EL (cell line): ENCODE data around the gene OBP2A.
A peak's percentile ranks its signal among the peaks of the same experiment; 100 is the strongest.
"Not testable (repeated sequence)": the region's sequence is repeated elsewhere in the genome, so short reads cannot be mapped to it uniquely, and the experiment has no call there.

Source experiments
- DNase-seq: peaks from one replicate; pipeline ENCODE4 v3.0.0-alpha.2; 2016

Gene OBP2A

GRCh38 chr9:135545646-135546176 lies at the start of gene OBP2A:
Gene OBP2A, plus strand, starts transcription at chr9:135546126. Its CDS starts 55 bp downstream, at chr9:135546181.
- not testable (repeated sequence) for DNase-seq

DNA sequence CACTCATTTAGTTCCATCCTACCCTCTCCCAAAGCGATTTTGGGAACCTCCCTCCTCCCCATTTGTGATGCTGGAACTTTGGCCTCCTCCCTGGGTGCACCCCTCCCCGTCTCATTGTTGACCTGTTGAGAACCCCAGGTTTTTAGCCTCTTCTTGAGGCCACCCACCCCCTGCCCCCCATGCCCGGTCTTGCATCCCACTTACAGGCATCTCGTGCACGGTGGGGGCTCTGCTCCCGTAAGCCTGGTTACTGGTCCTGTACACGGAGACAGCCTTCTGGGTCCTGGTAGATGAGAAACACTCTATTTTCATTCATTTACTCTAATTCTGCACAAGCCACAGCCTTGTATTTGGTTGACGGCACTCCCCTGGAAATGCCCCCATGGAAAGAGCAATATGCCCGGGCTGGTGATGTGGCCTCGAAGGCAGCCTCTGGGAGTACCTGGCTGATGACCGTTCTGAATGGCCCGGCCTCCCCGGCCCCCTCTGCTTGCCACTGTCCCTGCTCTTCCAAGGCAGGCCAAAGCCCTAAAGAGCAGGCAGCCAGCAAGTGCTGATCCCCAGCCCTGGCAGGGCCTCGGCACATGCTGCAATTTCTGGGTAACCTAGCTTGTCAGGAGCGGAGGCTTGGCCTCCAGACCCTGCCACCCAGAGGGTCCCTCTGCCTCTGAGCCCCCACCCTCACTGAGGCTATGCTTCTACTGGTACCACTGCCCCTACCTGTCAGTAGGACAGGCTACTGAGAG lies 47.4 kb upstream of the OBP2A start:
- DNase-seq, result no peak

DNA sequence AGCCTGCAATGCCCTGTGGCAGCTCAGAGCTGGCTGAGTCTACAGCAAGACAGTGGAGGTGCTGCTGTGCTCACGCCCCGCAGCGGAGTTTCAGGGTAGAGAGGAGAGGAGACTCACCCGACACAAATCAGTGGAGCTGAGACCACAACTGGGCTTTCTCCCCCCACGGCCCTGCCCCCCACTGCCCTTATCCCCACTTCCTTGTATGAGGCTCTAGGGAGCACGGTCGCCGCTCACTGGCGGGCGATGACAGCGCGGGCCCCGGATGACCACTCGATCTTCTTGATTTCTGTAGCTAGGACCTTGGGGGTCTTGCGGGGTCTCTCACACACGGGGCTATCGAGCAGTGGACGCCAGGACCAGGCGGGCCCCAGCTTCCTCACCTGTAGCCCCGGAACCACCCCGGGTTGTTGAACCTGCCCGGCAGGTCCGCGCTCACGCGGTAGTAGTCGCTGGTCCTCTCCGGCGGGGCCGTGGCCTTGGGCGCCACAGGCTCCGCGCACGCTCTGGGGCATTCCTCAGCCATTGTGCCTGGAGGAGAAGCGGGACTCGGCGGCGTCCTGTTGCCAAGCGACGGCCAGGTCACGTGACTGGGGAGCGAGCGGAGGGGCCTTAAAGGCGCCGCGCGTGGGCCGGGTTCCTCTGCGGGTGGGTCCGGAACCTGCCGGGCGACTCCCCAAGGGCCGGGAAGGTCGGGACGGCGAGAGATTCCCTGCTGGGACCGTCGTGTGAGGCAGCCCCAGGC lies 46.4 kb upstream of the OBP2A start:
- DNase-seq, result peak; percentile 90

DNA sequence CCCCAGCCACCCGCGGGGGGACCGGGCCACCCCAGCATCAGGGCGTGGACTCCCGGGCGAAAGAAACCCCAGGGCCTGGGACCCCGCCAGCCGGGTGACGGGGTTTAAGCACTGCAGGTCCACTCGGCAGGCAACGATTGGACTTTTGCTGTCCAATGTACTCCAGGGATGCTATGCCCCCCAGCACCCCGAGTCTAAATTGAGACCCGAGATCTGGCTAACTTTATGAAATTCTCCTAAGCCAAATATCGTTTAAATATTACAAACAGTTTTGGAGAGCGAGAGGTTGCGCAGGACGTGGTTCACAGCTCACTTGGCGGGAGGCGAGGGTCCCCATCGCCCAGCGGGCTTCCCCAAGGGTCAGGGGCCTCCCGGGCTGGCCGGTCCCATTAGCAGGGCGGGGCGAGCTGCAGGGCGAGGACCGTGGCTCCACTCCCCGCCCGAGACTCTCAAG lies 45.8 kb upstream of the OBP2A start:
- no peak for DNase-seq

- peak; percentile 86 for DNase-seq
These were observed 45.2 kb upstream of the OBP2A start, which contains the start of gene MRPS2 for GRCh38 chr9:135500525-135501260. Gene MRPS2, plus strand, starts transcription at chr9:135500682. Its CDS starts 29 bp downstream, at chr9:135500711.

- DNase-seq, result no peak
These were observed 44.4 kb upstream of the OBP2A start for GRCh38 chr9:135501261-135502167.

DNA sequence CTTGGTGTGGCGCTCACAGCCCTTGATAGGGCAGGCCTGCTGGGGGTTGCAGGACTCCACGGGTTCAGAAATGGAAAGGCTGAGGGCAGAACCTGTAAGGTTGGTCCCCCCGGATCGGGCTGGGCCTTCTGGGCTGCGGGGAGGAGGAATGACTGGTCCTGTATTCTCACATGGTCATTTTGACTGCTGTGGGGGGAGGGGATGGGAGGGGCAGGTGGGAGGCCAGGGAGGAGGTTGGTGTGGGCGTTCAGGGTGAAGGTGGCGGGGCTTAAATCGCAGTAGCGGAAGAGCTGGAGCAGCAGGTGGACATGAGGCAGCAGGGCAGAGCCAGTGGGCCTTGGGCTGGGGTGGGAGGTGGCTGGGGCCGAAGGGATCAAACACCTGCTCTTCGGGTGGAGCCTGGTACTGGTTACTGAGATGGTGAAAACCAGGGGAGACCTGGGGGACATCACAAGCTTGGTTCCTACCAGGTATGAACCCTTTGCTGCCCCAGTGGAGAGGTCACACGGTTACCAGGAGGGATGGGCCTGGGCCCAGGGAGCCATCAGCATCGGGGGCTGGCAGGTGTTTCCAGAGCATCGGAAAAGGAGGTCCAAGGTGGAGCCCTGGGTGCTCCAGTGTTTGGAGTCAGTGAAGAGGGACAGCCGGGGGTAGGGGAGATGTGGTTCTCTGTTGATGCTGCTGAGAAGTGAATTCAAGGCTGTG lies 43.6 kb upstream of the OBP2A start:
- DNase-seq, result no peak

- no peak for DNase-seq
These were observed 43.0 kb upstream of the OBP2A start for GRCh38 chr9:135502873-135503321.

GRCh38 chr9:135503371-135504261 lies 42.3 kb upstream of the OBP2A start:
- no peak for DNase-seq

- peak; percentile 47 for DNase-seq
These were observed 41.4 kb upstream of the OBP2A start for GRCh38 chr9:135504262-135505243.

DNA sequence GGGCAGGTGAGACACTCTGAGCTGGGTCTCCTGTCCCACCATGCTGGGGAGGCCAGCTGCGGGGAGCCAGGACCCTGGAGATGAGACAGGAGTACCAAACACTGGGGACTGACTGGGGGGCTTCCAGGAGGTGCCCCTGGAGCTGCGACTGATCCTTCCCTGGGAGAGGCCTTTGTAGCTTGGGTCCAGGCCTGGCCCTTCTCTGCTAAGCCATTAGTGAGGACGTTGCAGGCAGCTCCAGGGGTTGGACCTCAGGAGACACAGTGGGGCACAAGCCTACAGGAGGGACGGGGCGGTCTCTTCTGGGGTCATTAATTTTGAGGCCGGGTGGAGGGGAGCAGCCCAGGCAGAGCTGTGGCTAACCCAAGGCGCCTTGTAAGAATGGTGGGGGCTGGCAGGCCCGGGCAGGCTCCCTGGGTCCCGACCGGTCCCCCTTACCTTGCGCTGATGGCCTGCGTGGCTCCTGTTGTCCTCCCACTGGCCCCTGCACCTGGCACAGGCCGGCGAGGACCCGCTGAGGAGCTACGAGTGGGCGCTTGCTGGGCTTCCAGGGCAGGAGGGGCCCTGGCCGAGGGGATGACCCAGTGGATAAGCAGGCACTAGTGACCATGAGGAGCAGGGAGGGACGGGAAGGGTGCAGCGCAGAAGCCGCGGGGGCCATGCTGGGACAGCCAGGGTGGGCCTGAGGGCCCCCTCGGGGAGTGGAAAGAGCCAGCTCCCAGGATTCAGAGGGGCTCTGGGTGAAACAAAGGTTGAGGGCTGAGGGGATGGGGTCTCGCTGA lies 40.3 kb upstream of the OBP2A start:
- DNase-seq, result no peak

DNA sequence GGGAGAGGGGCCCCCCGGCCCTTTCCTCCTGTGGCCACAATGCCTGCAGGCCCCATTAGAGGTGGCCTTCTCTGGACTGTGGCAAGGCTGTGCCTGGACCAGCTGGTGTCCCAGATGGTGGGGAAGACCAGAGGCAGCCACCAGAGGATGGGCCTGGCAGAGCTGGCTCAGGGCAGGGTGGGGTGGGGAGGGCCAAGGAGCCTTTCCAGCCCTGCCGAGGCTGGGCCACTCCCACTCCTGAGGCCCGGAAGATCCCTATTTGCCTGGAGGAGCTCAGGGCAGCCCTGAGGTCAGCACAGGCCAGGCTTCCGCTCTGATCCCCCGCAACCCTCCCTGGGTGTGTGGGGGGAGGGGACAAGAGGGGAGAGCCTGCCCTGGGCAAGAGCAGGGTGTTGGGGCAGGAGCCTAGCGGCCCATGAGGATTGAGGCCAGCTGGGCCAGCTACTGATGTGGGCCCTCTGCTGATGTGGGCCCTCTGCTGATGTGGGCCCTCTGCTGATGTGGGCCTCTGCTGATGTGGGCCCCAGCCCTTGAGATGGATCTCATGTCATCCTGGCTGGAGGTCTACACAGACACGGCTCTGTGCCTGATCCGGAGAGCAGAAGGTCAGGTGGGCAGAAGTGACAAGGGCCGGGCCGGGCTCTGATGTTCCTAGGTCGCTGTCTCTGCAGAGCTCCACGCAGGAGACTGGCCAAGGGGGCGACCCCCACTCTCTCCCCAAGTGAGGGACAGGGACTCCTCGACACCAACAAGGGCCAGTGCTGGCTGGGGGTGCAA lies 39.4 kb upstream of the OBP2A start:
- peak; percentile 13 for DNase-seq

DNA sequence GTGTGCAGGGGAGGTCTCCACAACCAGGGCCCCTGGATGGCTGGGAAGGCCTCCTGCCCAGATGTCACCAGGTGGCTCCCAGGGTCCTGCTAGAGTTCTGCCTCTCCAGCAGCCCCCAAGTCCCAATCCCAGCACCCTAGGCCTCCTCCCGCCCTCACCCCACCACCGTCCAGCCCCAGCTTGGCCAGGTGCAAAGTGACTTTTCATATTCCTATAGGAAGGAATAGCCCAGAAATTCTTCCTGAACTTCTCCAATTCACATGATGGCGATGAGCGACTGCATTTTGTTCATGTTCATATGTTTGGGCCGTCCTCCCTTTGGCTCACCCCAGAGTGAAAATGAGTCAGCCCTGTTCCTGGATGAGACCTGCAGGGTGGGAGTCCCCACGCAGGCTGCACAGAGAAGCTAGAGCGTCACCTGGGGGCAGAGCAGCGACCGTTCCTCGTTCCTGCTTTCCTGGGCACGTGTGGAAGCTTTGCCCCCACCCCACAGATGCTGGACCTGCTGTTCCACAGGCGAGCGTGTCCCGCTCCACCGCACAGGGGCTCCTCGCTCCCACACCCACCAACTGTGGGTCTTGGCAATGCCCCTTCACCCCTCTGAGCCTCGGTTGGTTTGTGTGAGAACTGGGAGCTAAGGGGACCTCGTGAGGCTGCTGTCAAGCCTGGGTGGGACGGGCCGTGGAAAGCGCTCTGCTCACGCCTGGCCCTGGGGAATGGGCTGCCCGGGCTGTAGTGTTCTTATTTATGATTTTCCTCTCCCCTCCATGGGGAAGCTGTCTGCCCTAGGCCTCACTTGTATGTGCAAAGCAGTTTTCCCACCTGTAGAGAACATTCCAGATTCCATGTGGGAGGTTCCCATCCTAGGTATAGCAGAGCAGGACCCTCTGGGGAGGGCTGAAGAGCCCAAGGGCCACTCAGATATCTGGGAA lies 38.6 kb upstream of the OBP2A start:
- no peak for DNase-seq

DNA sequence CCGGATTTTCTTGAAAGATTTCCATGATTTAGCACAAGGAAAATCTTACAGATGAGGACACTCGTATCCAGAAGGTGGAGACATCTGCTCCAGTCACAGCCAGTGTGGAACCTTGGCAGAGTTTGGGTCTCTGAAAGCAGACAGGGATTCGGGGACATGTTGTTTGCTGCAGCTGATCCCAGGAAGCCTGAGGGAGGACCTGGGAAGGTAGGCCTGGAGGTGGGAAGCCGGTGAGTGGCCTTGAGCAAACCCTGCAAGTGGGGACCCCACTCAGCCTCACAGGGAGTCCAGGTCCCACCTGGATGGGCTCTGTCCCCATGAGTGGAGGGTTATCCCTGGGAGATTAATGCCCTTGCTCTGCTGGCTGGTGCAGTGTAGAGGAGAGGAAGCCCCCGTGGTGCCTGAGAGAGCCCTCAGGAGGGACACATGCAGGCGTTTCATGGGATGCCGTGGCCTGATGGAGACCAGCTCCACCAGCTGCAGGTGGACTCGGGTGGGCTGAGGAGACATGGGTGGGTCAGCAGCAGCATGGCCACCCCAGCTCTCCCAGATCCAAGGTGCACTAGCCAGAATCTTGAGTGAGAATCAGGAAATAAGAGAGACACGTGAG lies 37.6 kb upstream of the OBP2A start:
- DNase-seq, result no peak

DNA sequence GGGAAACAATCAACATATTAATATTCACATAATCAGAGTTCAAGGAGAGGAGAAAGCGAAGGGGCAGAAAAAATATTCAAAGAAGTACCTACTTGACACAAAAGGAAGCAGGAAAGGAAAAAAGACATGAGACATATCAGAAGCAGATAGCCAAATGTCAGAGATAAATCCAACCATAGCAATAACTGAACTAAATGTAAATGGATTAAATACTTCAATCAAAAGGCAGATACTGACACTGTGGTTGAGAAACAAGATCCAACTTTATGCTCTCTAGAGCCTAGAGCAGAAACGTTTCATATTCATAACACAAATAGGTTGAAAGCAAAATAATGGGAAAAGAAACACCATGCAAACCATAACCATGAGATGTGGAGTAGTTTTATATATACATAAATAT lies 36.5 kb upstream of the OBP2A start:
- no peak for DNase-seq

- DNase-seq, result no peak
These were observed 33.7 kb upstream of the OBP2A start for GRCh38 chr9:135512241-135512603.
